DOHH2 (cell line): ENCODE measurements around the gene GFY.

Source experiments
- H3F3A ChIP-seq: fragments of 200-600 bp; sonication (generic), shearing (Covaris generic); 2 replicates; pipeline ENCODE4 v1.6.0; 2016; ENCODE audit warnings: antibody characterized with exemption, mild to moderate bottlenecking; ENCODE audit not compliant: control insufficient read depth, insufficient read depth
- H3K27ac ChIP-seq: fragments of 200-600 bp; sonication (generic); 2 replicates; pipeline ENCODE4 v1.5.1; 2014; ENCODE audit warnings: low read depth, mild to moderate bottlenecking, low read length, moderate library complexity
- H3K27me3 ChIP-seq: fragments of 200-600 bp; sonication (generic); 2 replicates; pipeline ENCODE4 v1.6.1; 2014; ENCODE audit warnings: mild to moderate bottlenecking, low read length, mixed read lengths; ENCODE audit not compliant: control insufficient read depth
- H3K36me3 ChIP-seq: fragments of 200-600 bp; sonication (generic); 2 replicates; pipeline ENCODE4 v1.6.1; 2014; ENCODE audit warnings: mild to moderate bottlenecking, low read length, moderate library complexity, mixed read lengths; ENCODE audit not compliant: control insufficient read depth
- H3K4me1 ChIP-seq: fragments of 200-600 bp; sonication (generic); 2 replicates; pipeline ENCODE4 v1.6.1; 2014; ENCODE audit warnings: mild to moderate bottlenecking, low read length, mixed read lengths; ENCODE audit not compliant: control insufficient read depth
- H3K4me2 ChIP-seq: fragments of 200-600 bp; sonication (generic); 2 replicates; pipeline ENCODE4 v1.6.0; 2014; ENCODE audit warnings: mild to moderate bottlenecking, low read length, moderate library complexity
- H3K4me3 ChIP-seq: fragments of 200-600 bp; sonication (generic); 2 replicates; pipeline ENCODE4 v1.5.1; 2014; ENCODE audit warnings: mild to moderate bottlenecking, low read length, mixed read lengths
- H3K79me2 ChIP-seq: fragments of 200-600 bp; sonication (generic); 2 replicates; pipeline ENCODE4 v1.6.1; 2014; ENCODE audit warnings: mild to moderate bottlenecking, low read length, mixed read lengths; ENCODE audit not compliant: control insufficient read depth
- H3K9me2 ChIP-seq: fragments of 200-600 bp; sonication (generic); replicated peaks from 2 replicates; pipeline ENCODE4 v1.6.1; 2014; ENCODE audit warnings: mild to moderate bottlenecking, low read length, mixed read lengths; ENCODE audit not compliant: control insufficient read depth
- H3K9me3 ChIP-seq: fragments of 200-600 bp; sonication (generic); 2 replicates; pipeline ENCODE4 v1.6.1; 2014; ENCODE audit warnings: antibody characterized with exemption, low read length, mixed read lengths; ENCODE audit not compliant: control insufficient read depth, insufficient read depth
- H4K20me1 ChIP-seq: fragments of 200-600 bp; sonication (generic); 2 replicates; pipeline ENCODE4 v1.6.0; 2014; ENCODE audit warnings: low read depth, mild to moderate bottlenecking, antibody characterized with exemption, low read length, moderate library complexity; ENCODE audit not compliant: control insufficient read depth, insufficient read depth
- EZH2phosphoT487 ChIP-seq: fragments of 200-600 bp; sonication (generic); IDR thresholded peaks from 2 replicates; pipeline ENCODE4 v1.6.1; 2017; ENCODE audit warnings: borderline replicate concordance, mild to moderate bottlenecking, antibody characterized with exemption, low read length, moderate library complexity, mixed read lengths
- TF ChIP-seq, protein P1 (sequence below): fragments of 200-600 bp; sonication (generic); IDR thresholded peaks from one replicate; pipeline ENCODE4 v1.5.1; 2014; ENCODE audit warnings: antibody characterized with exemption, mild to moderate bottlenecking, low read depth, low read length; ENCODE audit not compliant: poor library complexity, severe bottlenecking

The GFY gene

GRCh38 chr19:49435670-49436069 lies 10.5 kb downstream of the GFY start:
- peaks cover 42% of the 10 kb centered on the region for H3K27me3 ChIP-seq

DNA sequence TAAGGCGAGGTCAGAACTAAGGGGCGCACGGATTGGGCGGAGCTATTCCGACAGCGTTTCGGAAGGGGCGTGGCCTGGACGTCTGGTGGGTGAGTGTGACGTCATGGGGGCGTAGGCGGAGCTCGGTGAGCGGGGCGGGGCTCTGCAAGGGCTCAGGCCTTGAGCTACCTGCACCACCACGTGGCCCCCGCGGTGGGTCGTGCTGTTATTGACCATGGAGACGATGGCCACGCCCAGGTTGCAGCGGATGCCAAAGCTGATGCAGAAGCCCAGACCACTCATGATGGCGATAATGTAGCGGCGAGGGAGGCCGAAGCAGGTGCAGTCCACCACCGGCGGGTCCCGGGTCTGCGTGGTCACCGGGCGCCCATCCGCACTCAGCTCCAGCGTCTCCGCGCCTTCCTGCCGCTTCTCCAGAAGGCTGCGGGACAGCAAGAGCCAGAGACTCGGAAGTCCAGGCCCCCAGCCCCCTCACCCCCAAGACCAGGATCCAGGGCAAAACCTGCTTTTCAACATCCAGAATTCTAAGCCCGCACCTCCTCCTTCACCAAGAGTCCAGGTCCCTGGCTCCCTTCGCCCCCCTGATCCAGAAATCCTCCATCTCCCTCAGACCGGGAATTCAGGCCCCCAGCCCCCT lies 11.3 kb downstream of the GFY start:
- no peaks in the 10 kb centered on the region for H3F3A ChIP-seq
- no peak overlapping the region for H3K27ac ChIP-seq
- H3K9me2 ChIP-seq = no peaks in the 10 kb centered on the region
- peak overlapping the region; percentile 11; the same call in 1 of the 2 replicates for H3K4me2 ChIP-seq
- H3K4me1 ChIP-seq = peaks cover 8% of the 10 kb centered on the region
- no peaks in the 10 kb centered on the region for H3K79me2 ChIP-seq
- no peak for TF ChIP-seq EZH2phosphoT487
- TF ChIP-seq, protein P1, sequence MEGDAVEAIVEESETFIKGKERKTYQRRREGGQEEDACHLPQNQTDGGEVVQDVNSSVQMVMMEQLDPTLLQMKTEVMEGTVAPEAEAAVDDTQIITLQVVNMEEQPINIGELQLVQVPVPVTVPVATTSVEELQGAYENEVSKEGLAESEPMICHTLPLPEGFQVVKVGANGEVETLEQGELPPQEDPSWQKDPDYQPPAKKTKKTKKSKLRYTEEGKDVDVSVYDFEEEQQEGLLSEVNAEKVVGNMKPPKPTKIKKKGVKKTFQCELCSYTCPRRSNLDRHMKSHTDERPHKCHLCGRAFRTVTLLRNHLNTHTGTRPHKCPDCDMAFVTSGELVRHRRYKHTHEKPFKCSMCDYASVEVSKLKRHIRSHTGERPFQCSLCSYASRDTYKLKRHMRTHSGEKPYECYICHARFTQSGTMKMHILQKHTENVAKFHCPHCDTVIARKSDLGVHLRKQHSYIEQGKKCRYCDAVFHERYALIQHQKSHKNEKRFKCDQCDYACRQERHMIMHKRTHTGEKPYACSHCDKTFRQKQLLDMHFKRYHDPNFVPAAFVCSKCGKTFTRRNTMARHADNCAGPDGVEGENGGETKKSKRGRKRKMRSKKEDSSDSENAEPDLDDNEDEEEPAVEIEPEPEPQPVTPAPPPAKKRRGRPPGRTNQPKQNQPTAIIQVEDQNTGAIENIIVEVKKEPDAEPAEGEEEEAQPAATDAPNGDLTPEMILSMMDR = no peak
- H3K9me3 ChIP-seq = no peaks in the 10 kb centered on the region
- no peak overlapping the region for H3K4me3 ChIP-seq
- no peaks in the 10 kb centered on the region for H4K20me1 ChIP-seq
- H3K36me3 ChIP-seq = no peaks in the 10 kb centered on the region
- peaks cover 46% of the 10 kb centered on the region for H3K27me3 ChIP-seq

More at GRCh38 chr19:49435670-49436069, 10.5 kb downstream of the GFY start:
- TF ChIP-seq, protein P1 = no peak
- no peak for TF ChIP-seq EZH2phosphoT487
- Histone ChIP-seq H3K4me1 (peaks cover 12% of the 10 kb centered on the region), H3K9me2 (no peaks in the 10 kb centered on the region), H3K4me3 (no peak overlapping the region), H3K79me2 (no peaks in the 10 kb centered on the region), H3K36me3 (no peaks in the 10 kb centered on the region), H3K9me3 (no peaks in the 10 kb centered on the region), H3K27ac (no peak overlapping the region), H3F3A (no peaks in the 10 kb centered on the region), H4K20me1 (no peaks in the 10 kb centered on the region), H3K4me2 (no peak overlapping the region)

DNA sequence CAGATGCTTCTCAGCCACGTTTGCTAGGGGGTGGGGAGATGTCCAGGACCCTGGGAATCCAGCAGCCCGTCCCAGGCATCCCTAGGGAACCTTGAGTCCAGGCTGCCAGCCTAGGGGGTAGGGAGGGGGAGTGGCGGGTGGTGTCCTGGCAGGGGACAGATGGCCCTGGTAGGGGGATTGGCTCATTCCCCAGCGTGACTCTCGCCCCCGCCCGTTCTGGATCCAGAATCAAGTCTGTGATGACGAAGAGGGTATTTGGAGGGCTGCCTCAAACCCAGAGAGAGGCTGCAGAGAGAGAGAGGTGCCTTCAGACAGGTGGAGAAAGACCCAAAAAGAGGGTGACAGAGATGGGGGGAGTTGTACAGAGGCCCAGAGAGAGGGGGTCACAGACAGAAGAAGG lies 12.0 kb downstream of the GFY start:
- H3F3A ChIP-seq = no peaks in the 10 kb centered on the region
- H3K36me3 ChIP-seq = no peaks in the 10 kb centered on the region
- H3K4me1 ChIP-seq = peaks cover 13% of the 10 kb centered on the region
- no peak overlapping the region for H3K27ac ChIP-seq
- no peak overlapping the region for H3K4me2 ChIP-seq
- H3K4me3 ChIP-seq = no peak overlapping the region
- H3K79me2 ChIP-seq = no peaks in the 10 kb centered on the region
- TF ChIP-seq, protein P1 = no peak
- no peak for TF ChIP-seq EZH2phosphoT487
- H3K9me2 ChIP-seq = no peaks in the 10 kb centered on the region
- no peaks in the 10 kb centered on the region for H3K9me3 ChIP-seq
- no peaks in the 10 kb centered on the region for H4K20me1 ChIP-seq
- peaks cover 52% of the 10 kb centered on the region for H3K27me3 ChIP-seq
